Prostate gland (tissue), 2 donors: ENCODE measurements around the gene KDR. TPM values are rescaled to one million over a fixed set of nuclear protein-coding genes. Genes with fewer than 3 reads are reported as not detected.

Experiments
- DNase-seq: peaks from one replicate; pipeline ENCODE4 v3.0.0-alpha.2; 2019; ENCODE audit warnings: low spot score
- H3K27ac ChIP-seq, 2 donors: fragments of 200-600 bp; sonication (generic); 2 replicates each; pipeline ENCODE4 v1.5.1; 2017 to 2019
- H3K27me3 ChIP-seq: fragments of 200-600 bp; sonication (generic); replicated peaks from 2 replicates; pipeline ENCODE4 v1.5.1; 2019; ENCODE audit not compliant: insufficient read depth
- H3K36me3 ChIP-seq, 2 donors: fragments of 200-600 bp; sonication (generic); 1 replicate in 1 of 2; 2 replicates in 1 of 2; pipeline versions ENCODE4 v1.5.1 to v1.8.1; 2017 to 2019
- H3K4me1 ChIP-seq: fragments of 200-600 bp; sonication (generic); replicated peaks from 2 replicates; pipeline ENCODE4 v1.5.1; 2019
- H3K4me3 ChIP-seq, 2 donors: fragments of 200-600 bp; sonication (generic); 2 replicates each; pipeline ENCODE4 v1.5.1; 2017 to 2019
- H3K9me3 ChIP-seq: fragments of 200-600 bp; sonication (generic); 2 replicates; pipeline ENCODE4 v1.5.1; 2017
- CTCF ChIP-seq, 4 experiments: fragments of 200-600 bp in 2 of 4; fragments of 450-650 bp in 2 of 4; sonication (generic) in 2 of 4; IDR thresholded peaks; 1 replicate in 3 of 4; 2 replicates in 1 of 4; pipeline ENCODE4 v1.5.1; 2016 to 2019; ENCODE audit warnings: antibody characterized with exemption in 4 of 4, mild to moderate bottlenecking in 2 of 4, moderate library complexity in 2 of 4
- POLR2A ChIP-seq: fragments of 450-650 bp; IDR thresholded peaks from one replicate; pipeline ENCODE4 v1.6.1; 2016; ENCODE audit warnings: antibody characterized with exemption, mild to moderate bottlenecking
- POLR2AphosphoS5 ChIP-seq: sonication (generic); formaldehyde crosslinking; IDR thresholded peaks from one replicate; pipeline ENCODE4 v1.6.1; 2017; ENCODE audit warnings: antibody characterized with exemption
- WGBS: methylation state at CpG from one replicate; pipeline ENCODE4 v1.1.5; 2018; 5-methylcytosine and 5-hydroxymethylcytosine counted together
- intact Hi-C: fragments of 100-400 bp; cut with DNase I; formaldehyde crosslinking; loops from one replicate; pipeline ENCODE4 v1.14.2; 2022
- total RNA-seq, 2 donors: library from RNA; depleted of rRNA; stranded (reverse); fragments of >200 nt; gene quantifications; one replicate each; pipeline ENCODE4 v1.1.0, GENCODE V29; 2016

KDR gene
- 10 to 100 TPM; 22.7 to 23.5 TPM for total RNA-seq

GRCh38 chr4:55125087-55125721, at the start of gene KDR:
Gene KDR, minus strand, starts transcription at chr4:55125595. Its CDS starts 302 bp downstream, at chr4:55125293.
- H3K27me3 ChIP-seq: no peaks in the 10 kb centered on the region
- H3K4me1 ChIP-seq: no peaks in the 10 kb centered on the region
- H3K9me3 ChIP-seq: no peaks in the 10 kb centered on the region
- under 1% methylated on average over 52 of the region's 57 CpGs for WGBS
- no peaks in the 10 kb centered on the region for H3K36me3 ChIP-seq
- TF ChIP-seq POLR2AphosphoS5 (peak; percentile 61), CTCF (IDR thresholded peaks at IDR 0.05) (no peak), POLR2A (peak; percentile 25)
- intact Hi-C loops: loop anchor here (2.0 to 5.0 kb wide), 2 partner anchors 124 to 192 kb away; no protein-coding TSS in a partner anchor
- peak within 1 kb of the TSS; percentile 45 to 49 for H3K4me3 ChIP-seq
- peak within 1 kb of the TSS; percentile 29 to 32 for H3K27ac ChIP-seq
- DNase-seq: peak; percentile 17

- TF ChIP-seq CTCF (IDR thresholded peaks at IDR 0.05) (no peak), POLR2A (no peak), POLR2AphosphoS5 (no peak)
- DNase-seq: no peak
- no peaks in the 10 kb centered on the region for H3K9me3 ChIP-seq
- 52% methylated on average over 1 of the region's 1 CpG for WGBS
- H3K27me3 ChIP-seq: no peaks in the 10 kb centered on the region
- H3K27ac ChIP-seq: no peak overlapping the region
- no peaks in the 10 kb centered on the region for H3K36me3 ChIP-seq
- no peak overlapping the region for H3K4me3 ChIP-seq
- no peaks in the 10 kb centered on the region for H3K4me1 ChIP-seq
- intact Hi-C loops: no loop called here
Measured at GRCh38 chr4:55173580-55173979, 48.2 kb upstream of the KDR start.

GRCh38 chr4:55172694-55173287, 47.4 kb upstream of the KDR start:
- no peak for DNase-seq
- no peaks in the 10 kb centered on the region for H3K27me3 ChIP-seq
- H3K9me3 ChIP-seq: no peaks in the 10 kb centered on the region
- intact Hi-C loops: no loop called here
- WGBS: 67% methylated on average over 4 of the region's 4 CpGs
- no peak overlapping the region for H3K27ac ChIP-seq
- H3K36me3 ChIP-seq: no peaks in the 10 kb centered on the region
- H3K4me1 ChIP-seq: no peaks in the 10 kb centered on the region
- TF ChIP-seq POLR2A: no peak
- peak; percentile 5 for TF ChIP-seq POLR2AphosphoS5
- H3K4me3 ChIP-seq: no peak overlapping the region

GRCh38 chr4:55170462-55170861, 45.1 kb upstream of the KDR start:
- intact Hi-C loops: no loop called here
- no peak for TF ChIP-seq POLR2AphosphoS5
- TF ChIP-seq POLR2A: no peak
- TF ChIP-seq CTCF (IDR thresholded peaks at IDR 0.05): no peak

GRCh38 chr4:55169352-55169961, 44.1 kb upstream of the KDR start:
- no peak overlapping the region for H3K4me3 ChIP-seq
- H3K36me3 ChIP-seq: no peaks in the 10 kb centered on the region
- no peaks in the 10 kb centered on the region for H3K9me3 ChIP-seq
- 44% methylated on average over 11 of the region's 12 CpGs for WGBS
- no peak for DNase-seq
- no peak for TF ChIP-seq CTCF (IDR thresholded peaks at IDR 0.05)
- no peak for TF ChIP-seq POLR2A
- TF ChIP-seq POLR2AphosphoS5: no peak
- no peaks in the 10 kb centered on the region for H3K27me3 ChIP-seq
- intact Hi-C loops: no loop called here
- H3K27ac ChIP-seq: no peak overlapping the region
- no peaks in the 10 kb centered on the region for H3K4me1 ChIP-seq

More at GRCh38 chr4:55170462-55170861, 45.1 kb upstream of the KDR start:
- Histone ChIP-seq H3K36me3 (no peaks in the 10 kb centered on the region), H3K27ac (no peak overlapping the region), H3K4me3 (no peak overlapping the region), H3K4me1 (no peaks in the 10 kb centered on the region), H3K9me3 (no peaks in the 10 kb centered on the region), H3K27me3 (no peaks in the 10 kb centered on the region)
- DNase-seq: no peak
- WGBS: 74% methylated on average over 6 of the region's 6 CpGs
